ENCODE results near the gene EIF3L.

Gene EIF3L

DNA sequence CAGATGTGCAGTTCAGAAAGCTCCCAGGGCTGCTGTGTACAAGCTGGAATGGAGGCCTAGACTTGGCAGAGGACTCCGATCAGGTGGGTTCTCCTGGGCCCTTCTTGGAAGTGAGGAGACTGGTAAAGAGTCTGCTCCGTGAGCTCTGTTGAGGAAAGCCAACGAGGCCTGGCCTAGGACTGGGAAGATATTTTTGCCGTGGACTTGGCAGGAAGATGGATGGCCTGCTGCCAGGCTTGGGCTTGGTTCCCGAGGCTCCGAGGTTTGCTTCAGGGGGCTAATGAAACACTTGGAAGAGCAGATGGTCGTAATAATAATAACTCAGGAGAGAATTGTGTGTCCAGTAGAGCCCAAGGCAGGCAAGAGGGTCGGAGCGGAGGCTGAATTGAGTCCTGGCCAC lies 22.2 kb upstream of the EIF3L start:
- Mint-ChIP-seq H3K4me3 (no peak overlapping the region), H3K27ac (no peak overlapping the region), H3K27me3 (peaks cover 17% of the 10 kb centered on the region), H3K36me3 (ENCODE audit: low read depth) (peaks cover 10% of the 10 kb centered on the region), H3K4me1 (peaks cover 3% of the 10 kb centered on the region), H3K9me3 (no peaks in the 10 kb centered on the region)
- ATAC-seq (no peak), DNase-seq (no peak)

DNA sequence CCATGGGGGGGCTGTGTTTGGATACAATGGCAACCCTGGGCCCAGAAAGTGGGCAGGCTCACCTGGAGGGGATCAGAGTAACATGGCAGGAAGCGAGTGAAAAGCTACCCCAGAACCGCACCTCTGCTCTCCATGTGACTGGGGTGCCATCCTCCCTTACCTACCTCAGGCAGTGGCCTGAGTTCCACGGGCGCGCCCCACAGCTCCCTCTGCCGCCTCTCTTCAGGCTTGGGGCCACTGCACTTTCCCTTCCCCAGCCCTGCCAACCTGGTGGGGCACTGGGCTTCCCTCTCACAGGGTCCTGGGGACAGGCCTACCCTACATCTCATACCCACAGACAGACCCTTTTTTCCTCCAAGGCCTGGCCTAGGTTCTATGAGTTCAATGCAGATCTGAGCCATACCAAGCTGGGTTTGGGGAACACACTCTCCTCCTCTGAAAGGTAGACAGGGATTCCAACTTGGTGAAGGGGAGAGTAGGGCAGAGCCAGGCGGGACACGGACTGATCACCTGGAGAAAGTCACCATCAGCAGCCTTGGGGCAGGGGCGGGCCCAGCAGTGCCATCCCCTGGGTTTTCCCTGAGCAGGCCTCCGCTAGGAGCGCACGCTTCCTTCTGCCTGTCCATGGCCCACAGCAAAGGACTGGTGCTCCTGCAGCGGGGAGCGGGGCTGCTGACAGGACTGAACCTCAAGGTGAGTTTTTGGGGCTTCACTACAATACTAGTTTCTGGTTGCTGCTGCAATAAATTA lies 19.0 kb upstream of the EIF3L start:
- no peak overlapping the region for H3K4me3 Mint-ChIP-seq
- H3K4me1 Mint-ChIP-seq: peaks cover 3% of the 10 kb centered on the region
- H3K27me3 Mint-ChIP-seq: peaks cover 3% of the 10 kb centered on the region
- ATAC-seq (no peak), DNase-seq (no peak)
- no peaks in the 10 kb centered on the region for H3K9me3 Mint-ChIP-seq
- H3K27ac Mint-ChIP-seq: no peak overlapping the region
- H3K36me3 Mint-ChIP-seq (ENCODE audit: low read depth): peaks cover 18% of the 10 kb centered on the region

DNA sequence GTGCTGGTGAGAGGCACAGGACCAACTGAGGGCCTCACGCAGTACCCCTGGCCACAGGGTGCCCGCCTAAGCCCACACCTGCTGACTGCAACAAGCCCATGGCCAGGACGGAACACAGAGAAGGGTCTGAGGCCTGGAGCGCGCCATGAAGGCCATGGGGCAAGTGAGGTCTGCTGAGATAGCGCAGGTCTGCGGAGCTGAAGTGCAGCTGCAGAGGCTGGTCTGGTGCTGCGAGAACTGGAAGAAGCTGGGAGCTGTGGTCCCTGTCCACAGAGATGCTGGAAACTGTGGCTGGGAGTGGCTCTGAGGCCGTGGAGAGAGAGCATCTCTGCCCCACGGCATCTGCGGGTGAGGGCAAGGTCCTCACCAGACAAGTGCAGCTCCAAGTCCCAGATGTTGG lies 17.7 kb upstream of the EIF3L start:
- Mint-ChIP-seq H3K9me3 (no peaks in the 10 kb centered on the region), H3K36me3 (ENCODE audit: low read depth) (peaks cover 18% of the 10 kb centered on the region), H3K27ac (no peak overlapping the region), H3K4me3 (no peak overlapping the region), H3K4me1 (no peaks in the 10 kb centered on the region), H3K27me3 (no peaks in the 10 kb centered on the region)
- DNase-seq: no peak
- no peak for ATAC-seq

DNA sequence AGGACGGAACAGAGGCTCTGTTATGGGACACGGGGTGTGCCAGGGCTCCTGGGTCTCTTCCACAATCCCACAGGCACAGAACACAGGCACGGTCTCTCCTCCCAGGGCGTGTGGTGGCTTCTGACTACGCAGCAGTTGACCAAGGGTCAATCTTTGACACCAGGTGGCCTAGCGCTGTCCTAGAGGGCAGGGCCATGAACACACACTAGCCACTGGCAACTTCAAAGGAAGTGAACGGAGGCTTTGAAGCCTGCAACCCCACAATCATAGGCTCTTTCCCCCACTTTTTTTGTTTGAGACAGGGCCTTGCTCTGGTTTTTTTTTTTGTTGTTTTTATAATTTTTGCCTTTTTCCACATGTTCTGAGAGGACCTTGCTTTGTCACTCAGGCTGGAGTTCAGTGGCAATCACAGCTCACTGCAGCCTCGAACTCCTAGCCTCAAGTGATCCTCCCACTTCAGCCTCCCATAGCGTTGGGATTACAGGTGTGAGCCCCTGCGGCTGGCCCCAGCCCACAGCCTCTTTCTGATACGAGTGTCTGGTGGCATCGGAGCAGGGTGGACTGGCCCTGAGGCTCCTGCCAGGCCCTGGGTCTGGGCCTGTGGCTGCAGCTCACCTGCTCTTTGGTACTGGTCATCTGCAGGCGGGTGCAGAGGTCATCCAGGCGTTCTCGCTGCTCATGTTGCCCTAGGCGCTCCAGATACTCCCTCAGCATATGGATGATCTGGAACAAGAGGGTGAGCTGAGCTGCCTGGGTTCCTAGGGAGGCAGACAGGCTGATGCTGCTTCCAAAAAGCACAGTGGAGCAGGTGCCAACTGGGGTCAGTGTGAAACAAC lies 17.0 kb upstream of the EIF3L start:
- Mint-ChIP-seq H3K27me3 (no peaks in the 10 kb centered on the region), H3K27ac (no peak overlapping the region), H3K4me1 (no peaks in the 10 kb centered on the region), H3K4me3 (no peak overlapping the region), H3K36me3 (ENCODE audit: low read depth) (peaks cover 18% of the 10 kb centered on the region), H3K9me3 (no peaks in the 10 kb centered on the region)
- DNase-seq: no peak
- no peak for ATAC-seq

DNA sequence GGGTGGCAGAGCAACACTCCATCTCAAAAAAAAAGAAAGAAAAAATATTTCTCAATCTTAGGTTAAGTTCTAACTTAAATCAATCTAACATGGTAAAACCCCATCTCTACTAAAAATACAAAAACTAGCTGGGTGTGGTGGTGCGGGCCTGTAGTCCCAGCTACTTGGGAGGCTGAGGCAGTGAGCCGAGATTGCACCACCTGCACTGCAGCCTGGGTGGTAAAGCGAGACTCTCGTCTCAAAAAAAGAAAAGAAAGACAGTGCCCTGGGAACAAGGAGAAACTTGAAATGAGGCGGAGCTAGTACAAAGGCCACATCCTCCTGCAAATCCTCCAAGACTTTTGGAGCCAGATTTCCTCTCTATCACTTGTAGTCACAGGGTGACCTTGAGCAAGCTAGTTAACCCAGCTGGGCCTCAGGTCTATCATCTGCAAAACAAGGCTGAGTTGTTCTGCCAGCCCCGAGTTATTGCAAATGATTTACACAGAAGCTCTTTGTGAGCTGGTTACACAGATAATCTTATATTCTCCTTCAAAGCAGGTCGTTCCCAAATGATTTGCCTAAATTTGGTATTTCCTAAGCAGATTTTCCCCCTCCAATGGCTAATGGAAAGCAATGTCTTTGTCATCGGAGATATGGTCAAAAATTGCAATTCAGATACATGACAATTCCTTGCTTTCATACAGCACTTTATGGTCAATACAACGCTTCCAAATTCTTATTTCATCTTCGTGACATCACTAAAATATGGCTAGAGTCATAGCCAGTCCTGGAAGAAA lies 7.0 kb upstream of the EIF3L start:
- no peaks in the 10 kb centered on the region for H3K27me3 Mint-ChIP-seq
- DNase-seq: no peak
- peaks cover 24% of the 10 kb centered on the region for H3K4me1 Mint-ChIP-seq
- H3K9me3 Mint-ChIP-seq: no peaks in the 10 kb centered on the region
- peak overlapping the region; percentile 90 for H3K4me3 Mint-ChIP-seq
- H3K27ac Mint-ChIP-seq: no peak overlapping the region
- H3K36me3 Mint-ChIP-seq (ENCODE audit: low read depth): peaks cover 18% of the 10 kb centered on the region
- no peak for ATAC-seq

DNA sequence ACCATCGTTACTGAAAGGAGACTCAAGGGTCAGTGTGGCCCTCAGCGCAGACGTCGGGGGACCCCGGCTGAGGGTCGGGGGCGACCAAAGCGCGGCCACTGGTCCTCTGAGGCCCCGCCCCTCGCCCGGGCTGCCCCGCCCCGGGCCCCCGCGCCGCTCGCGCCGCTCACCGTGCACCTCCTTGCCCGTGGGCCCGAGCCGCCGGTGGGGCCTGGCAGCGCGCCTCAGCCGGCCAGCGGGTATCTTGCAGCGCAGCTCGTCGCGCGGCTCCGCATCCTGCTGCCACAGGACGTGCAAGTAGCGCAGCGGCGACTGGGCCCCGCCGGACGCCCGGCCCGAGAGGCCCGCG lies 5.5 kb upstream of the EIF3L start:
- peak; percentile 66 for DNase-seq
- peak; percentile 37 for ATAC-seq
- Mint-ChIP-seq H3K4me1 (peaks cover 36% of the 10 kb centered on the region), H3K27me3 (no peaks in the 10 kb centered on the region), H3K9me3 (no peaks in the 10 kb centered on the region), H3K27ac (peak overlapping the region; percentile 92), H3K4me3 (peak overlapping the region; percentile 90), H3K36me3 (ENCODE audit: low read depth) (peaks cover 22% of the 10 kb centered on the region)

DNA sequence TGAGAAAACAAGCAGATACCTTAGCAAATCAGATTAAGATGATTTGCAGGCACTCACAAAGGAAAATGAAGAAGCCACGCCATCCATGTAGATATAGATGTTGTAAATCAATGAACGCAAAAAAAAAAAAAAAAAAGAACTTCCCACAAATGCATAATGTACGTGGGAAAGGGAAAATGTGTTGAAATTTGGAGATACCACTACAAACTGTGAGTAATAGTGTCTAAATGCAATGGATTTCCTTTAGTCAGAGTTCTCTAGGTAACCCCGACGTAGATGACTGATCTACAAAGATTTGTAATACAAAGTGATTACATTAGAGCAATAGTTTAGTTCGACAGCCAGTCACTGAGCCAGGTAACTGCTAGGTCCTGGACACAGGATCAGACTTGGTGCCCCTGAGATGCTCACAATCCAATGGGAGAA lies 4.3 kb upstream of the EIF3L start:
- peaks cover 28% of the 10 kb centered on the region for H3K36me3 Mint-ChIP-seq (ENCODE audit: low read depth)
- H3K9me3 Mint-ChIP-seq: no peaks in the 10 kb centered on the region
- H3K4me1 Mint-ChIP-seq: peaks cover 43% of the 10 kb centered on the region
- ATAC-seq: no peak
- no peak overlapping the region for H3K27ac Mint-ChIP-seq
- H3K4me3 Mint-ChIP-seq: peak overlapping the region; percentile 77
- no peak for DNase-seq
- no peaks in the 10 kb centered on the region for H3K27me3 Mint-ChIP-seq

DNA sequence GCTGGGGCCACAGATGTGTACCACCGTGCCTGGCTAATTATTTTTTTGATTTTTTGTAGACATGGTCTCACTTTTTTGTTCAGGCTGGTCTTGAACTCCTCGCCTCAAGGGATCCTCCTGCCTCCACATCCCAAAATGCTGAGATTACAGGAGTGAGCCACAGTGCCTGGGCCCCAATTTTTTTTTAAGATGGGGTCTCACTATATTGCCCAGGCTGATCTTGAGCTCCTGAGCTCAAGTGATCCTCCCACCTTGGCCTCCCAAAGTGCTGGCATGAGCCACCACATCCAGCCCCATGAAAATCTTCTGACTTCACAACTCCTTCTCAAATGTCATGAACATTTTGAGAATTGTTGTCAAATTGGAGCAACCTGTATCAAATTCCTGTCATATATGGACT lies 2.8 kb upstream of the EIF3L start:
- Mint-ChIP-seq H3K36me3 (ENCODE audit: low read depth) (peaks cover 37% of the 10 kb centered on the region), H3K9me3 (no peaks in the 10 kb centered on the region), H3K4me3 (no peak overlapping the region), H3K27me3 (no peaks in the 10 kb centered on the region), H3K4me1 (peaks cover 57% of the 10 kb centered on the region), H3K27ac (no peak overlapping the region)
- ATAC-seq: no peak
- no peak for DNase-seq

DNA sequence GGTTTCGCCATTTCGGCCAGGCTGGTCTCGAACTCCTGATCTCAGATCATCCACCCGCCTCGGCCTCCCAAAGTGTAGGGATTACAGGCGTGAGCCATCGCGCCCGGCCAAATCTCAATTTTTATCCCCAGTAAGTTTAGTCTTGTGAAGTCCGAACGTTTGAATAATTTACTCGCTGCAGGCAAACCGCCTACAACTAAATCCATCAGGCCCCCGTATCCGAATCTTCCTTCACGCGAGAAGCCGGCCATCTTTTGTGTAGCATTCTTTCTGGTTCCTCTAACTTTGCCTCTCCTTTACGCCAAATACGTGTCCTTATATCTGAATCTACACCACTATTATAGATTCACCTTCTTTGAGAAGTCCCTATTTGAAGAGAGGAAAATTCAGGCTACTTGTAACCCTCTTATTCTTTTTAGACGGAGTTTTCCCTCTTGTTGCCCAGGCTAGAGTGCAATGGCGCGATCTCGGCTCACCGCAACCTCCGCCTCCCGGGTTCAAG lies 581 bp upstream of the EIF3L start:
- peak overlapping the region; percentile 98 for H3K27ac Mint-ChIP-seq
- H3K4me3 Mint-ChIP-seq: peak overlapping the region; percentile 97
- ATAC-seq (no peak), DNase-seq (peak; percentile 28)
- H3K9me3 Mint-ChIP-seq: no peaks in the 10 kb centered on the region
- peaks cover 57% of the 10 kb centered on the region for H3K4me1 Mint-ChIP-seq
- peaks cover 44% of the 10 kb centered on the region for H3K36me3 Mint-ChIP-seq (ENCODE audit: low read depth)
- no peaks in the 10 kb centered on the region for H3K27me3 Mint-ChIP-seq

DNA sequence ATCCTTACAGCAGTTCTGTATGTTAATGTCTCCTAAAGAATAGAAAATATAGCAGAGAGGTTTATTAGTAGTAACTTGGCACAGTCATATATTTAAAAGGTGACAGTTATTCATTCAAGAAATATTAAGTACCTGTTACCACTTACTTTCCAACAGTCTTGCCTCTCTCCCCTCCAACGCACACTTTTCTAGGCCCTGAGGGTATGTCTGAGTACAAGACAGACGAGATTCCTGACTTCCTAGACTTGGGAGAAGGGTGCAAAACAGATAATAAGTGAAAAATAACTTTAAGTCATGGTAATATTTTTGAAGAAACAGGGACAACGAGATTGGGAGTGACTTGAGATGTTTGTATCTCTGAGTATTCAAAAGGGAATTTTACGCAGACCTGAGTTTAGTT lies 1.6 kb downstream of the EIF3L start:
- H3K36me3 Mint-ChIP-seq (ENCODE audit: low read depth): peaks cover 65% of the 10 kb centered on the region

DNA sequence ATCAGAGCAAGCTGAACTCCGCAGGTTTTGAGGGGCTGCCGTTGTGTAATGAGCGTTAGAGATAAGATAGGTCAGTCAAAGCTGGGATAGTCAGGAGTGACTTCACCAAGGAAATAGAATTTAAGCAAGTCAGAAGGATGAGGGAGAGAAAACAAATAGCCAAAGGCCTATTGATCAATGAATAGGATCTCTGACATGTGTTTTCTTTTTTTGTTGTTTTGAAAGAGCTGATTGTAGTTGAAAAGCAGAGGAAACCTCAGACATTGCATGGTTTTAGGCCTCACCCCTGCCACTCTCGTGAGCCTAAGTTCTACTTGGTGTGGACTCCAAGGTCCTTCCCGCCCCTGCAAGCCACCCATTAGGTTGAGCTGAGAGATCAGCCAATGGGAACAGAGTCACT lies 3.2 kb downstream of the EIF3L start:
- peaks cover 52% of the 10 kb centered on the region for H3K4me1 Mint-ChIP-seq
- peaks cover 72% of the 10 kb centered on the region for H3K36me3 Mint-ChIP-seq (ENCODE audit: low read depth)

More for the DNA sequence above, 1.6 kb downstream of the EIF3L start:
- ATAC-seq (no peak), DNase-seq (no peak)
- H3K27ac Mint-ChIP-seq: peak overlapping the region; percentile 62
- peaks cover 54% of the 10 kb centered on the region for H3K4me1 Mint-ChIP-seq
- no peaks in the 10 kb centered on the region for H3K27me3 Mint-ChIP-seq
- H3K9me3 Mint-ChIP-seq: no peaks in the 10 kb centered on the region
- peak overlapping the region; percentile 97 for H3K4me3 Mint-ChIP-seq

DNA sequence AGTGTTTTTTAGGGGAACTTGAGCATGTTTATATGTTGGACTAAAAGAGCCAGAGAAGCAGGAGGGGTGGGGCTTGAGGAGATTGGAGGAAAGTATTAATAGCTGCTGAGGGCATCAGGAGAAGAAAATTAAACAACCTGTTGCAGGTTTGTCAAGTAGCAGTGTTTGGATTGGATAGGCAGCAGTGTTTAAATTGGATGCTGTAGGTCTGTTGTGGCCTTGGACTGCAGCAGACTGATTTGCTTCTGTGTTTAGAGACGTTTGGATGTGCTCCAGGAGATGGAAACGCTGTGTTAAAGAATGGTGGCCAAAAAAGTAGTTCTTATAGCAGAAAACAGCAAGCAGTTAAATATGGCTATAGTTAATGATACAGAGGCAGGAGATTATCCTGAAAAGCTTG lies 5.7 kb downstream of the EIF3L start:
- H3K9me3 Mint-ChIP-seq: no peaks in the 10 kb centered on the region
- H3K36me3 Mint-ChIP-seq (ENCODE audit: low read depth): peaks cover 67% of the 10 kb centered on the region
- no peak overlapping the region for H3K27ac Mint-ChIP-seq
- DNase-seq (no peak), ATAC-seq (no peak)
- no peaks in the 10 kb centered on the region for H3K27me3 Mint-ChIP-seq
- H3K4me3 Mint-ChIP-seq: no peak overlapping the region
- H3K4me1 Mint-ChIP-seq: peaks cover 34% of the 10 kb centered on the region

More for the DNA sequence above, 3.2 kb downstream of the EIF3L start:
- H3K27ac Mint-ChIP-seq: peak overlapping the region; percentile 40
- no peaks in the 10 kb centered on the region for H3K27me3 Mint-ChIP-seq
- DNase-seq: no peak
- H3K9me3 Mint-ChIP-seq: no peaks in the 10 kb centered on the region
- H3K4me3 Mint-ChIP-seq: no peak overlapping the region
- no peak for ATAC-seq

DNA sequence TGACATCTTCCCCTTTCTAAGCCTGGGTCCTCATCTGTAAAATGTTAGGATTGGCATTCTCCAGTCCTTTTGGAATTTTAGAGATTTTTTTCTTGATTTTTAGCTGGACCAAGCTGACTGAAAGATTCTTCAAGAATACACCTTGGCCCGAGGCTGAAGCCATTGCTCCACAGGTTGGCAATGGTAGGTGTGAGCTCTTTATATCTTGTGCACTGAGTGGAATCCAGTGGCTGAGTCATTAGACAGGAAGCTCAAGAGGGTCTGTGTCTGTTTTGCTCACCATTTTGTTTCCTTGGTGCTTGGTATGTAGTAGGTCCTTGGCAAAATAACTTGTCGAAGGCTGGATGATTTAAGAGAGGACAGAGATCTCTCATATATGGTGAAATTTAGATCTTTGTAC lies 6.2 kb downstream of the EIF3L start:
- H3K27ac Mint-ChIP-seq: peak overlapping the region; percentile 32
- H3K36me3 Mint-ChIP-seq (ENCODE audit: low read depth): peaks cover 69% of the 10 kb centered on the region
- no peaks in the 10 kb centered on the region for H3K9me3 Mint-ChIP-seq
- DNase-seq (no peak), ATAC-seq (no peak)
- peaks cover 30% of the 10 kb centered on the region for H3K4me1 Mint-ChIP-seq
- H3K27me3 Mint-ChIP-seq: no peaks in the 10 kb centered on the region
- no peak overlapping the region for H3K4me3 Mint-ChIP-seq

DNA sequence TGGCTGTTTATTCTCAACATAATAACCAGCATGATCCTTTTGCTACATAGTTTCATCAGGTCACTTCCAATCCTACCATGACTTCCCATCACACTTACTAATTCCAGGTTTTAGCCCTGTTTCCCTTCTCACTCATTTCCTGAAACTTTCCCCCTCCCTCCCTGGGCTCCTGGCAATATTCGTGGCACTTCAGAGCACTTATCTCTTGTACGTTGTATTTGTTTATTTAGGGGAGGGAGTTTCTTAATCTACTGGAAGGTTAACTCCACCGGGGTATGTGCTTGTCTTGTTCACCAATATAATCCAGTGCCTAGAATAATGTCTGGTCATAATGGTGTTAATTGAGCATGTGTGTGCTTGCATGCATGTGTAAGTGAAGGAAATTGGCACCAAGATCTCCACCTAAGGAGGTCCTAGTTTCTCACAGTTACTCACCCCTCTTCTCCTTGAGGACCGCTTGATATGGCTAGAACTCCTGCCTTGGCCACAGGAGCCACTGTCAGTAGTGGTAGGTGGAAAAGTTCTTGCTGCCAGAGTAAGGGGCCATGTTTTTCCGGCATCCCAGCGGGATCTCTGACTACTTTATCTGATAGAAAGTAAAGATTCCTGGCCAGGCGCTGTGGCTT lies 11.7 kb downstream of the EIF3L start:
- H3K27ac Mint-ChIP-seq: no peak overlapping the region

More for the DNA sequence above, 11.7 kb downstream of the EIF3L start:
- ATAC-seq (no peak), DNase-seq (no peak)
- Mint-ChIP-seq H3K4me3 (no peak overlapping the region), H3K27me3 (no peaks in the 10 kb centered on the region), H3K9me3 (no peaks in the 10 kb centered on the region), H3K36me3 (ENCODE audit: low read depth) (peaks cover 67% of the 10 kb centered on the region), H3K4me1 (peaks cover 6% of the 10 kb centered on the region)

Measured in activated naive CD8-positive, alpha-beta T cell treated with anti-CD3 and anti-CD28 coated beads, Interleukin-2, amount 50 U/mL, for 24 hours (primary cell).